ENCODE results near the gene GLMP.

Gene GLMP

GRCh38 chr1:156319664-156320063, 24.2 kb upstream of the GLMP start:
- H3K27ac ChIP-seq (ENCODE audit: low read depth, low read length), result no peak overlapping the region
- H3K9me3 ChIP-seq (ENCODE audit: control insufficient read depth in 1 of 2, low read length in 2 of 2), result no peaks in the 10 kb centered on the region
- no peaks in the 10 kb centered on the region for H3K4me1 ChIP-seq (ENCODE audit: control insufficient read depth in 1 of 2, insufficient read depth in 2 of 2, low read length in 2 of 2)
- H3K9ac ChIP-seq (ENCODE audit: low read depth in 1 of 2, low read length in 2 of 2), result no peak overlapping the region
- no peaks in the 10 kb centered on the region for H3K27me3 ChIP-seq (ENCODE audit: control insufficient read depth in 1 of 2, insufficient read depth in 2 of 2, low read length in 2 of 2)
- peaks cover 39 to 89% of the 10 kb centered on the region in 2 donors for H3K36me3 ChIP-seq (ENCODE audit: control insufficient read depth in 1 of 2, insufficient read depth in 2 of 2, low read length in 2 of 2)
- no peak overlapping the region for H3K4me3 ChIP-seq (ENCODE audit: low read depth in 1 of 2, low read length in 2 of 2)

GRCh38 chr1:156316909-156317308, 21.4 kb upstream of the GLMP start:
- no peak overlapping the region for H3K4me3 ChIP-seq (ENCODE audit: low read depth in 1 of 2, low read length in 2 of 2)
- no peak overlapping the region for H3K27ac ChIP-seq (ENCODE audit: low read depth, low read length)
- H3K36me3 ChIP-seq (ENCODE audit: control insufficient read depth in 1 of 2, insufficient read depth in 2 of 2, low read length in 2 of 2), result peaks cover 44 to 87% of the 10 kb centered on the region in 2 donors
- H3K9ac ChIP-seq (ENCODE audit: low read depth in 1 of 2, low read length in 2 of 2), result no peak overlapping the region
- no peaks in the 10 kb centered on the region for H3K9me3 ChIP-seq (ENCODE audit: control insufficient read depth in 1 of 2, low read length in 2 of 2)
- H3K4me1 ChIP-seq (ENCODE audit: control insufficient read depth in 1 of 2, insufficient read depth in 2 of 2, low read length in 2 of 2), result no peaks in the 10 kb centered on the region
- H3K27me3 ChIP-seq (ENCODE audit: control insufficient read depth in 1 of 2, insufficient read depth in 2 of 2, low read length in 2 of 2), result no peaks in the 10 kb centered on the region

GRCh38 chr1:156310962-156311361, 15.5 kb upstream of the GLMP start:
- Histone ChIP-seq H3K4me1 (ENCODE audit: control insufficient read depth in 1 of 2, insufficient read depth in 2 of 2, low read length in 2 of 2) (no peaks in the 10 kb centered on the region), H3K4me3 (ENCODE audit: low read depth in 1 of 2, low read length in 2 of 2) (no peak overlapping the region), H3K36me3 (ENCODE audit: control insufficient read depth in 1 of 2, insufficient read depth in 2 of 2, low read length in 2 of 2) (peaks cover 40 to 78% of the 10 kb centered on the region in 2 donors), H3K27ac (ENCODE audit: low read depth, low read length) (no peak overlapping the region), H3K27me3 (ENCODE audit: control insufficient read depth in 1 of 2, insufficient read depth in 2 of 2, low read length in 2 of 2) (no peaks in the 10 kb centered on the region), H3K9ac (ENCODE audit: low read depth in 1 of 2, low read length in 2 of 2) (no peak overlapping the region), H3K9me3 (ENCODE audit: control insufficient read depth in 1 of 2, low read length in 2 of 2) (no peaks in the 10 kb centered on the region)

GRCh38 chr1:156308078-156308477, 12.6 kb upstream of the GLMP start:
- peaks cover 34 to 55% of the 10 kb centered on the region in 2 donors for H3K36me3 ChIP-seq (ENCODE audit: control insufficient read depth in 1 of 2, insufficient read depth in 2 of 2, low read length in 2 of 2)
- H3K27me3 ChIP-seq (ENCODE audit: control insufficient read depth in 1 of 2, insufficient read depth in 2 of 2, low read length in 2 of 2), result no peaks in the 10 kb centered on the region
- H3K9me3 ChIP-seq (ENCODE audit: control insufficient read depth in 1 of 2, low read length in 2 of 2), result no peaks in the 10 kb centered on the region
- H3K27ac ChIP-seq (ENCODE audit: low read depth, low read length), result no peak overlapping the region
- H3K4me1 ChIP-seq (ENCODE audit: control insufficient read depth in 1 of 2, insufficient read depth in 2 of 2, low read length in 2 of 2), result no peaks in the 10 kb centered on the region
- H3K9ac ChIP-seq (ENCODE audit: low read depth in 1 of 2, low read length in 2 of 2), result no peak overlapping the region
- no peak overlapping the region for H3K4me3 ChIP-seq (ENCODE audit: low read depth in 1 of 2, low read length in 2 of 2)

- Histone ChIP-seq H3K36me3 (ENCODE audit: control insufficient read depth in 1 of 2, insufficient read depth in 2 of 2, low read length in 2 of 2) (peaks cover 16 to 30% of the 10 kb centered on the region in 2 donors), H3K27ac (ENCODE audit: low read depth, low read length) (no peak overlapping the region), H3K4me3 (ENCODE audit: low read depth in 1 of 2, low read length in 2 of 2) (no peak overlapping the region), H3K27me3 (ENCODE audit: control insufficient read depth in 1 of 2, insufficient read depth in 2 of 2, low read length in 2 of 2) (no peaks in the 10 kb centered on the region), H3K4me1 (ENCODE audit: control insufficient read depth in 1 of 2, insufficient read depth in 2 of 2, low read length in 2 of 2) (no peaks in the 10 kb centered on the region), H3K9ac (ENCODE audit: low read depth in 1 of 2, low read length in 2 of 2) (no peak overlapping the region), H3K9me3 (ENCODE audit: control insufficient read depth in 1 of 2, low read length in 2 of 2) (no peaks in the 10 kb centered on the region)
Observed at GRCh38 chr1:156305215-156305614, 9.7 kb upstream of the GLMP start.

- H3K4me3 ChIP-seq (ENCODE audit: low read depth in 1 of 2, low read length in 2 of 2), result no peak overlapping the region
- no peaks in the 10 kb centered on the region for H3K27me3 ChIP-seq (ENCODE audit: control insufficient read depth in 1 of 2, insufficient read depth in 2 of 2, low read length in 2 of 2)
- H3K4me1 ChIP-seq (ENCODE audit: control insufficient read depth in 1 of 2, insufficient read depth in 2 of 2, low read length in 2 of 2), result no peaks in the 10 kb centered on the region
- H3K36me3 ChIP-seq (ENCODE audit: control insufficient read depth in 1 of 2, insufficient read depth in 2 of 2, low read length in 2 of 2), result peaks cover 7 to 12% of the 10 kb centered on the region in 2 donors
- H3K27ac ChIP-seq (ENCODE audit: low read depth, low read length), result no peak overlapping the region
- no peak overlapping the region for H3K9ac ChIP-seq (ENCODE audit: low read depth in 1 of 2, low read length in 2 of 2)
- H3K9me3 ChIP-seq (ENCODE audit: control insufficient read depth in 1 of 2, low read length in 2 of 2), result no peaks in the 10 kb centered on the region
Observed at GRCh38 chr1:156303241-156303640, 7.8 kb upstream of the GLMP start.

- H3K36me3 ChIP-seq (ENCODE audit: control insufficient read depth in 1 of 2, insufficient read depth in 2 of 2, low read length in 2 of 2), result peaks cover 0 to 1% of the 10 kb centered on the region in 2 donors
- H3K4me1 ChIP-seq (ENCODE audit: control insufficient read depth in 1 of 2, insufficient read depth in 2 of 2, low read length in 2 of 2), result peaks cover 12 to 15% of the 10 kb centered on the region in 2 donors
- no peak within 1 kb of the TSS for H3K9ac ChIP-seq (ENCODE audit: low read depth in 1 of 2, low read length in 2 of 2)
- H3K9me3 ChIP-seq (ENCODE audit: control insufficient read depth in 1 of 2, low read length in 2 of 2), result no peaks in the 10 kb centered on the region
- no peaks in the 10 kb centered on the region for H3K27me3 ChIP-seq (ENCODE audit: control insufficient read depth in 1 of 2, insufficient read depth in 2 of 2, low read length in 2 of 2)
- no peak within 1 kb of the TSS for H3K27ac ChIP-seq (ENCODE audit: low read depth, low read length)
- no peak within 1 kb of the TSS for H3K4me3 ChIP-seq (ENCODE audit: low read depth in 1 of 2, low read length in 2 of 2)
Observed at GRCh38 chr1:156298852-156299357, 3.4 kb upstream of the GLMP start, which contains the start of gene VHLL. Gene VHLL, minus strand, starts transcription at chr1:156299307. Its CDS starts 118 bp downstream, at chr1:156299189.

GRCh38 chr1:156293895-156294294, 1.6 kb downstream of the GLMP start:
- Histone ChIP-seq H3K27ac (ENCODE audit: low read depth, low read length) (no peak overlapping the region), H3K27me3 (ENCODE audit: control insufficient read depth in 1 of 2, insufficient read depth in 2 of 2, low read length in 2 of 2) (no peaks in the 10 kb centered on the region), H3K4me1 (ENCODE audit: control insufficient read depth in 1 of 2, insufficient read depth in 2 of 2, low read length in 2 of 2) (peaks cover 22 to 29% of the 10 kb centered on the region in 2 donors), H3K9ac (ENCODE audit: low read depth in 1 of 2, low read length in 2 of 2) (no peak overlapping the region), H3K4me3 (ENCODE audit: low read depth in 1 of 2, low read length in 2 of 2) (no peak overlapping the region), H3K9me3 (ENCODE audit: control insufficient read depth in 1 of 2, low read length in 2 of 2) (no peaks in the 10 kb centered on the region), H3K36me3 (ENCODE audit: control insufficient read depth in 1 of 2, insufficient read depth in 2 of 2, low read length in 2 of 2) (peaks cover 0 to 6% of the 10 kb centered on the region in 2 donors)

- Histone ChIP-seq H3K4me1 (ENCODE audit: control insufficient read depth in 1 of 2, insufficient read depth in 2 of 2, low read length in 2 of 2) (peaks cover 22 to 29% of the 10 kb centered on the region in 2 donors), H3K27ac (ENCODE audit: low read depth, low read length) (no peak overlapping the region)
Observed at GRCh38 chr1:156293098-156293434, 2.4 kb downstream of the GLMP start.

GRCh38 chr1:156291226-156292061, 4.0 kb downstream of the GLMP start:
- Histone ChIP-seq H3K9me3 (ENCODE audit: control insufficient read depth in 1 of 2, low read length in 2 of 2) (no peaks in the 10 kb centered on the region), H3K4me1 (ENCODE audit: control insufficient read depth in 1 of 2, insufficient read depth in 2 of 2, low read length in 2 of 2) (peaks cover 22 to 29% of the 10 kb centered on the region in 2 donors), H3K36me3 (ENCODE audit: control insufficient read depth in 1 of 2, insufficient read depth in 2 of 2, low read length in 2 of 2) (peaks cover 0 to 6% of the 10 kb centered on the region in 2 donors), H3K27ac (ENCODE audit: low read depth, low read length) (peak overlapping the region; percentile 60), H3K27me3 (ENCODE audit: control insufficient read depth in 1 of 2, insufficient read depth in 2 of 2, low read length in 2 of 2) (no peaks in the 10 kb centered on the region), H3K9ac (ENCODE audit: low read depth in 1 of 2, low read length in 2 of 2) (peak overlapping the region; percentile 64 to 68), H3K4me3 (ENCODE audit: low read depth in 1 of 2, low read length in 2 of 2) (peak overlapping the region; percentile 74)

More at GRCh38 chr1:156293098-156293434, 2.4 kb downstream of the GLMP start:
- no peak overlapping the region for H3K9ac ChIP-seq (ENCODE audit: low read depth in 1 of 2, low read length in 2 of 2)
- H3K27me3 ChIP-seq (ENCODE audit: control insufficient read depth in 1 of 2, insufficient read depth in 2 of 2, low read length in 2 of 2), result no peaks in the 10 kb centered on the region
- H3K36me3 ChIP-seq (ENCODE audit: control insufficient read depth in 1 of 2, insufficient read depth in 2 of 2, low read length in 2 of 2), result peaks cover 0 to 6% of the 10 kb centered on the region in 2 donors
- H3K9me3 ChIP-seq (ENCODE audit: control insufficient read depth in 1 of 2, low read length in 2 of 2), result no peaks in the 10 kb centered on the region
- no peak overlapping the region for H3K4me3 ChIP-seq (ENCODE audit: low read depth in 1 of 2, low read length in 2 of 2)

Measured in duodenal mucosa (tissue), 2 donors.